ENCODE results near the gene PDXP.
A peak's percentile ranks its signal among the peaks of the same experiment; 100 is the strongest.
"Not testable (repeated sequence)": the region's sequence is repeated elsewhere in the genome, so short reads cannot be mapped to it uniquely, and the experiment has no call there.

PDXP gene

GRCh38 chr22:37674951-37675929, 16.7 kb downstream of the PDXP start, which contains the start of gene LGALS1:
LGALS1 (plus strand) TSS chr22:37675636; CDS start chr22:37675703, 67 bp downstream.
- DNase-seq (ENCODE audit: low spot score), result peak; percentile 91

DNA sequence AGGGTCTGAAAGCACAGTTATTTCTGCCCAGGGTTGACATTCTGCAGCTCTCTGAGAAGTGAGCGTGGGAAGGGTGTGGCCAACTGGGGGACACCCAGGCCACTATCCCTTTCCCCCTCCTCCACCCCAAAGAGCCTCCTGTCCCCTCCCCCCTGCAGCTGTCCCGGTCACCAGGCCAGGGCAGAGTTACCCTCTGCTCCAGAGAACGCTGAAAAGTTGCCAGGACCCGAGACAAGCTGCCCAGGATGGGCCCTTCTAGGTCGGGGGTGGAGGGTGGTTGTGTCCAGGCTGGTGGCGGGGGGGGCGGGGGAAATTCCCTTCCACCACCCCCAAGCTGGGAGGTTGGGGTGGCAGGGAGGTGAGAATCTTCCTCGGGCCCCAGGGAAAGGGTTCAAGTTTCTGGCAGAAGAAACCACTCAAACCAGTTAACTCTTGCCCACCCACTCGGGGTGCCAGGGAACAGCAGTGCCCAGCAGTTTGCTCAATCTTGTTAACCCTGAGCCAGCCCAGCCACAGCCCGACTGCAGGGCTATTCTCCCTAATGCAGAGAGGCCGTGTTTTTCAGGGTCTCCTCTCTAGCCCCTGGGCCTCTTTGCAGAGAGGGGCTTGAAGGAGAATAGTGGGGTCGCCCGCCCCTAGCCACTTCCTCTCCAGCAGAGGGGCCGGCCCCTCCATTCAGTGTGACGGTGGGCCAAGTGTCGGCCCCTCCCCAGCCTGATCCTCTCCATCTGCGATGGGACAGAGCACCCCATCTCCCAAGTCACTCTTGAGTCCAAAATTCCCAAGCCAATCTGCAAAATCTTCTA, 17.6 kb downstream of the PDXP start:
- no peak for DNase-seq (ENCODE audit: low spot score)

DNA sequence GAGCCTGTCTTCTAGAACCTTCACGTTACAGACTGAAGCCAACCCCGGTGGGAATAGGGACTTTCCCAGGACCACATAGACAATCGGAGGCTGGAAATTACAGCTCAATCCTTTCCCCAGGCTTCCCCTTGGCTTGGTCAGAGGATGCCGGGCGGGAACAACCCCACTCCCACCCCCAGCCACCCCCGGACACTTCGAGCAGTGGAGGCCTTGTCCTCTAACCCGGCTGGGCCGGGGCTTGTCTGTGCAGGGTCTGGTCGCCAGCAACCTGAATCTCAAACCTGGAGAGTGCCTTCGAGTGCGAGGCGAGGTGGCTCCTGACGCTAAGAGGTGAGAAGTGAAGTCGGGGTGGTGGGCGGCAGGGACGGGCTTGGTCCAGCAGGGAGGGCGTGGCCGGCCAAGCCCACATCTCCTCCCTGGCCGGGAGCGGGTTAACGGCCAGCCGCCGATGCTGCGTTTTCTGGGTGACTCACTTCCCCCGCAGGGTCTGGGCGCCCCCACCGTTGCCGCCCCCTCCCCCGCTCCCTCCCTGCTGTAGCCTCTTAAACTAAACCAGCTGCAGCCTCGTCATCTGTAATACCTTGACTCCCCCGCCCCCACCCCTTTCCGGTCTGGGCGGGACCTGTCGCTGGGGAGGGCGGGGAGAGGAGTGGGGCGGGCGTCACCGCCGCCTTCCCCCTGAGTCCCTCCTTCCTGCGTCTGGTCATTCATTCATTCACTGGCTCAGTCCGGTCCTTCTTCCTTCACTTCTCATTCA, 18.4 kb downstream of the PDXP start:
- DNase-seq (ENCODE audit: low spot score), result peak; percentile 73

- DNase-seq (ENCODE audit: low spot score), result no peak
Observed at GRCh38 chr22:37677493-37677974, 19.0 kb downstream of the PDXP start.

DNA sequence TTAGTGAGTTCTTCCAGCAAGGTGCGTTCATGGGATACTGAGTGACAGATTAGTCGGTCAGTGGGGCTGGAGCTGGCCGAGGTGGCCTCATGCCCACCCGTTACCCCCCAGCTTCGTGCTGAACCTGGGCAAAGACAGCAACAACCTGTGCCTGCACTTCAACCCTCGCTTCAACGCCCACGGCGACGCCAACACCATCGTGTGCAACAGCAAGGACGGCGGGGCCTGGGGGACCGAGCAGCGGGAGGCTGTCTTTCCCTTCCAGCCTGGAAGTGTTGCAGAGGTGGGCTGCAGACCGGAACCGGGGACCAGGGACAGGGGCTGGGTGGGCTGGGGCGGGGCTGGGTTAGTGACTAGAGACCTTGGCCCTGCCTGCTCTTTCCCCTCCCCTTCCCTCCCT, 19.8 kb downstream of the PDXP start:
- DNase-seq (ENCODE audit: low spot score), result no peak

GRCh38 chr22:37679670-37680069, 21.1 kb downstream of the PDXP start:
- no peak for DNase-seq (ENCODE audit: low spot score)

DNA sequence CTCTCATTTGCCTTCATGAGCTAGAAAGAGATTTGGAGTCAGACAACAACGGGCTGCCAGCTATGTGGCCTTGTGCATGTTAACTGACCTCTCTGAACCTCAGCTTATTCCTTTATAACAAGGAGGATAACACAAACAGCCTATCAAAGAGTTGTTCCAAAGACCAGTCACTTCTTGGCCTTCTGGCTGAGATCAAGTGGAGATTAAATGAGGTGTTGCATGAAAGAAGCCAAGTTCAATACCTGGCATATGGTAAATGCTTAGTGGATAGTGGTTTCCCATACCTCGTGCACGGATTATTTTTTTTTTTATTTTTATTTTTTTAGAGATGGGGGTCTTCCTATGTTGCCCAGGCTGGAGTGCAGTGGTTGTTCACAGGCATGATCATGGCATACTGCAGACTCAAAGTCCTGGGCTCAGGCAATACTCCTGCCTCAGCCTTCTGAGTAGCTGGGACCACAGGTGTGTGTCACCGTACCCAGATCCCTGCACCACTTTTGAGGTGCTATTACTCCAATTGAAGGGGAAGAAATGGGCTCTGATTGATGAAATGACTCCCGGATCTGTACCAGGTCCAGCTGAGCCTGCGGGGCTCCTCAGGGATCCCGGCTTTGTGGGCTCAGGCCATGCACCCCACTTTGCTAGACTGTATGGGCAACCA, 21.8 kb downstream of the PDXP start:
- DNase-seq (ENCODE audit: low spot score), result no peak

DNA sequence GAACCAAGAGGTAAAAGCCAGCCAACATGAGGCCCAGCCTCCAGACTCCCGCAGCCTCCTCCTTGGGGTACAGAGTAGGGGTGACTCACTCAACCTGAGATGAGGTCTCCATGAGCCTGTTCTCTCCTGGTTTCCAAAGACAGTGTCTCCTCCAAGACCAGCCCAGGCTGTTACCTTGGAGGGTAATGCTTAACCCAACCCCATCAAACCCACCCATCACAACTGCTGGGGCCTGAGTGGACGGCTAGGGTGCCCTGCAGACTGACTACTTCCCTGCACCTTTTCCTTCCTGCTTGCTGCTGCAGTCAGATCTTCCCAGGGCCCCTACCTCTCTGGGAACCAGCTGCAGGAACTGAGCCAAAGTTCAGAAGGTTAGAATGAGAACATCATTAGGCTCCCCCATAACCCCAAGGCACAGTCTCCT, 22.5 kb downstream of the PDXP start:
- DNase-seq (ENCODE audit: low spot score), result no peak

DNA sequence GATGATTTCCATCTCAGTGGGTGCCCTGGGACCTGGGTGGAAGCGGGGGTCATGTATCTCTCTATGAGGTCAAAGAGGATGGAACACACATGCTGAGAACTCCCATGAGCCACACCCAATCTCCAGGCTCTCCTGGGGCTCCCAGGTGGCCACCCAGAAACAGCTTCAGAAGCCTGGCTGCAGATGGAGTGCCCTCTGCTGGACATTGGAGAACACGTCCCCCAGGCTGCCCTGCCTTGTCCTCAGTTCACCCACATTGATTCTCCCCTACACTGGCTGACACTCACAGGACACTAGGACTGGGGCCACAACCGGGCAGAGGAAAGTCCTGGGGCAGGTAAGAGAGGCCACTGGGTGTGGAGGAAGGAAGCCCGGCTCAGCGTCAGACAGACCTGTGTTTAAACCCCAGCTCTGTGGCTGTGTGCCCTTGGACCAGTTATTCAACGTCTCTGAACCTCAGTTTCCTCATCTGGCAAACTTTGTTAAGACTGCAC, 23.1 kb downstream of the PDXP start:
- peak; percentile 53 for DNase-seq (ENCODE audit: low spot score)

DNA sequence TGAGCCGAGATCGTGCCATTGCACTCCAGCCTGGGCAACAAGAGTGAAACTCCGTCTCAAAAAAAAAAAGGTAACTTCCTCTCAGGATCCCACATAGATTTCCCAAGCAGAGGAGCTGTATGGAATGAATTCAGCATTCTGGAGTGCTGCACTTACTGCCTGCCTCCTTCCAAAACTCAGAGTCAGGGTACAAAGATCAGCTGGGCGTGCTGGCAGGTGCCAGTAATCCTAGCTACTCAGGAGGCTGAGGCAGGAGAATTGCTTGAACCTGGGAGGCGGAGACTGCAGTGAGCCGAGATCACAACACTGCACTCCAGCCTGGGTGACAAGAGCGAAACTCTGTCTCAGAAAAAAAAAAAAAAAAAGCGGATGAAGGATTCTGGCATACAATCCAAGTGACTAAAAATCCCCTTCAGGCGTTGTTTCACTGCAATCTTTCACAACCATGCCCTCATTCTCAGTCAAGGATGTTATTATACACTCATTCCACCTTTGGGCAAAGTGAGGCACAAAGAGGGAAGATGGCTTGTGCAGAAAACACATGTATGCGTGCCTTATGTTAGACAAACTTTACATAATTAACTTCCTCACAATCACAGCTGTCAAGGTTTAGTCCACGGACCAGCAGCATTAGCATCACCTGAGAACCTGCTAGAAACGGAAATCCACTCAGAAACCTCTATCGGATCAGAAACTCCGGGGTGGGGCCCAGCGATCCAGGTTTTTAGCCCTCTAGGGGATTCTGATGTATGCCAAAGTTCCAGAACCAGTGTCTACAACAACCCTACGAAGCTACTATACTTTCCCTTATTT, 26.5 kb downstream of the PDXP start:
- DNase-seq (ENCODE audit: low spot score), result no peak

GRCh38 chr22:37686002-37686982, 27.8 kb downstream of the PDXP start, which contains the start of gene NOL12:
NOL12 (plus strand) TSS chr22:37686343; CDS start chr22:37686393, 50 bp downstream.
- DNase-seq (ENCODE audit: low spot score), result peak; percentile 85

DNA sequence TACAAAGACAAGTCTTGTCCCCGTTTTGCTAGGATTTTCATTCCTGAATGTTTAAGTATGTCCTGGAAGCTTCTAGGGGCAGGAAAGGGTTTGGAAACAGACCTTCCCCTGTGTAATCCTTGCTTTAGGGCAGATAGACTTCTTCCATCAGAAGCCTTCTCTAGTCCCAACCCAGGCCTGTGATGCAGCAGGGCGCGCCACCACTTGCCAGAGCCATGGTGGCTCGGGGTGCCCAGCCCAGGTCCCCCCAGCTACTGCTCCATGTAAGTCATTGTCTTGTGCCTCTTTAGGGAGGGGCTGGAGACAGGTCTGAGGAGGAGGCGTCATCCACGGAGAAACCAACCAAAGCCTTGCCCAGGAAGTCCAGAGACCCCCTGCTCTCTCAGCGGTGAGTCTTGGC, 31.9 kb downstream of the PDXP start:
- no peak for DNase-seq (ENCODE audit: low spot score)

DNA sequence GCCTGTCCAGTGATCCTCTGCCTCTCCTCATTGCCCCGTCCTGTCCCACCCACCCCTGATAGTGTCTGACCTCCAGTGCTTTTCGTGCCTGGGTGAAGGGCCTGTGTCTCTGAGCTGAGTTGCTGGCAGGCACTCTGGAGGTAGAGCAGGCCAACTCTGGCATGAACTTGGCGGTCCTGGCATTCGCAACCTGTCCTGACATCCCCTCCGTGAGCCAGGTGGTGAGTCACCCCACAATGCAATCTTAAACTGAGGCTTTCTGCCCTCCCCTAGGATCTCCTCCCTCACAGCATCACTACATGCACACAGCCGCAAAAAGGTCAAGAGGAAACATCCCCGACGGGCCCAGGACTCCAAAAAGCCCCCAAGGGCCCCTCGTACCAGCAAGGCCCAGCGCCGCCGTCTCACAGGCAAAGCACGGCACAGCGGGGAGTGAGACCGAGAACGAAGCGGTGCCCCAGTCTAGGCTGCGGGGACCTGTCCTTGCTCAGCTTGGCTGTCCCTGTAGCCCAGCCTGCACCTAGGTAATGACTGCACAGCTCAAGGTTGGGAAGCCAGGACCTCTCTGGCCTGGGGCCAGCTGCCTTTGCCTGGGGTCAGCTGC, 32.5 kb downstream of the PDXP start:
- no peak for DNase-seq (ENCODE audit: low spot score)

- no peak for DNase-seq (ENCODE audit: low spot score)
Observed at GRCh38 chr22:37692627-37693285, 34.2 kb downstream of the PDXP start.

- not testable (repeated sequence) for DNase-seq (ENCODE audit: low spot score)
Observed at GRCh38 chr22:37694131-37694530, 35.6 kb downstream of the PDXP start.

DNA sequence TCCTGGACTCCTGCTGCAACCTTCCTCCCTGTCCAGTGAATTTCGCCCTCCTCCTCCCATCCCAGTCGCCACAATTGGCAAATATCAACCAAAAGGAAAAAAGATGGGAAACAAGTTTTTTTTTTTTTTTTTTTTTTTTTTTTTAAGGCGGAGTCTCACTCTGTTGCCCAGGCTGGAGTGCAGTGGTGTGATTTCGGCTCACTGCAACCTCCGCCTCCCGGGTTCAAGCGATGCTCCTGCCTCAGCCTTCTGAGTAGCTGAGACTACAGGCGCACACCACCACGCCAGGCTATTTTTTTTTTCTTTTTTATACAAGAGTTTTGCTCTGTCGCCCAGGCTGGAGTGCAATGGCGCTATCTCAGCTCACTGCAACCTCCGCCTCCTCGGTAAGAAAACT, 37.7 kb downstream of the PDXP start:
- DNase-seq (ENCODE audit: low spot score), result not testable (repeated sequence)

- DNase-seq (ENCODE audit: low spot score), result peak; percentile 97
Observed at GRCh38 chr22:37696657-37697537, 38.4 kb downstream of the PDXP start, which contains the start of gene TRIOBP. TRIOBP (plus strand) TSS chr22:37697048; CDS start chr22:37701366, 4,318 bp downstream.
